Effector memory CD4-positive, alpha-beta T cell (primary cell): ENCODE data around the gene C1orf35.

Experiments
- DNase-seq, 3 donors: peaks; one replicate each; pipeline ENCODE4 v3.0.0-alpha.2; 2020
- H3K27ac ChIP-seq: 2 replicates; pipeline ENCODE4 v1.7.0; 2013; ENCODE audit warnings: mild to moderate bottlenecking, low read length, moderate library complexity; ENCODE audit not compliant: insufficient read depth, poor library complexity, severe bottlenecking
- H3K27me3 ChIP-seq: replicated peaks from 2 replicates; pipeline ENCODE4 v1.7.0; 2013; ENCODE audit warnings: mild to moderate bottlenecking, low read length; ENCODE audit not compliant: insufficient read depth, control insufficient read depth, poor library complexity, severe bottlenecking
- H3K36me3 ChIP-seq: 2 replicates; pipeline ENCODE4 v1.7.0; 2013; ENCODE audit warnings: mild to moderate bottlenecking, low read length, moderate library complexity; ENCODE audit not compliant: control insufficient read depth, insufficient read depth
- H3K4me1 ChIP-seq: 2 replicates; pipeline ENCODE4 v1.7.0; 2013; ENCODE audit warnings: low read length, mild to moderate bottlenecking; ENCODE audit not compliant: control insufficient read depth, insufficient read depth, poor library complexity, severe bottlenecking
- H3K4me3 ChIP-seq: 2 replicates; pipeline ENCODE4 v1.7.0; 2013; ENCODE audit warnings: low read length, low read depth, mild to moderate bottlenecking; ENCODE audit not compliant: insufficient read depth, poor library complexity, severe bottlenecking
- H3K9me3 ChIP-seq: 2 replicates; pipeline ENCODE4 v1.7.0; 2013; ENCODE audit warnings: mild to moderate bottlenecking, low read length, moderate library complexity; ENCODE audit not compliant: control insufficient read depth

C1orf35 gene

DNA sequence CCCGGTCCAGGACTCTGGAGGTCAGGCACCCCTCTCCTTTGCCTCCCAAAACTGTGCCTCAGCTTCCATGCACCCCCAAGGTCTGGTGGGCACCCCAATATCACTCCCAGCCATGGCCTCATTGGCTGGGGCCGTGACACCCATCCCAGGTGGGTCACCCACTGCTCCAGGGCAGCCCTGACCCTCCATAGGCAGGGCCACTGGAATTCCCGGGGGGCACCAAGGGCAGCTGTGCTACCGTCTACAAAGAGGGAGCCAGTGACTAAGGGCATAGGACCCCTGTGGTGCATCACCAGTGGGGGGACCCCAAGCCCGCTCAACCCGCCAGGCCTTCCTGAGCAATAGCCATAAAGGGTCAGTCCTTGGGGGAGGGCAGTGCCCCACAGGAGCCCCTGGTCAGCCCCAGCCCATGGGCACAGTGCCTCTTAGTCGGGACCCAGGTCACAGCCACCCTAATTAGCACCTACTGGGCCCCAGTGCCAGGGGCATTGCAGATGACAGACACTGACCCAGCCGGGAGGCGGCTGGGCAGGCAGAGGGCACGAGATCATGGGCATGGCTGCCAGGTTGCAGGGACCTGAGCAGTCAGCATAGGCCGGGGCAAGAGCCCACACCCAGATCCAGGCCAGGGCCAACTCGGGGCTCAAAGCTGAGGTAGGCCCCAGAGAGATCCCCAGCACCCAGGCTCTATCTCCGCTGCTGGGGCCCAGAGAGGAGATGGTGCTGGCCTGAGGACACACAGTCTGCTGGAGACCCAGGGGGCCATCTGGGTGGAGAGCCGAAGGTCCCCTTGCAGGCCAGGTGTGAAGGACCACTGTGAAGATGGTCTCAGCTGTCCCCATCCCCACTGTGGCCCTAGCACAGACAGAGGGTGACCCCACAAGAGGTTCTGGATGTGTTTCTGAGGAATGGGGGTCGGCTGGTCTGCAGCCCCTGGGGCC, 39.6 kb downstream of the C1orf35 start:
- H3K27me3 ChIP-seq = peaks cover 56% of the 10 kb centered on the region
- no peak overlapping the region for H3K27ac ChIP-seq
- H3K4me1 ChIP-seq = peaks cover 16% of the 10 kb centered on the region
- no peak overlapping the region for H3K4me3 ChIP-seq
- no peaks in the 10 kb centered on the region for H3K36me3 ChIP-seq
- no peak for DNase-seq
- H3K9me3 ChIP-seq = no peaks in the 10 kb centered on the region

DNA sequence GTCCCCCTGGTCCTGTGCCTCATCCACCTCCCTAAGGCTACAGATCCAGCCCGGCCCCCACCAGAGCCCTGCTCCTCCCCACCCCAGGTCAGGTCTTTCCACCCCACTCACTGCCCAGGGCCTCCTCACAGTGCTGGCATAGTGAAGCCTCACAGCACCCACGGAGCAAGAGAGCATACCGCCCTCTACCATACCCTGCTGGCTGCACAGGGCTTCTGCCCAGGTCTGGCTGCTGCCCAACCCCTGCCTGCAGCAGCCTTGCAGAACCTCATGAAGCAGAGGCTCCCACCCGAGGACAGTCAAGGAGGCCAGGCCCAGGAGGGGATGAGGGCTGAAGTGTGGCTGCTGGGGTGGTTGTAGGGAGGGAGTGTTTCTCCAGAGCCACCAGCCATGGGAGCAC, 40.3 kb downstream of the C1orf35 start:
- no peaks in the 10 kb centered on the region for H3K9me3 ChIP-seq
- no peak overlapping the region for H3K4me3 ChIP-seq
- DNase-seq = no peak
- no peak overlapping the region for H3K27ac ChIP-seq
- H3K27me3 ChIP-seq = peaks cover 56% of the 10 kb centered on the region
- peaks cover 16% of the 10 kb centered on the region for H3K4me1 ChIP-seq
- no peaks in the 10 kb centered on the region for H3K36me3 ChIP-seq

DNA sequence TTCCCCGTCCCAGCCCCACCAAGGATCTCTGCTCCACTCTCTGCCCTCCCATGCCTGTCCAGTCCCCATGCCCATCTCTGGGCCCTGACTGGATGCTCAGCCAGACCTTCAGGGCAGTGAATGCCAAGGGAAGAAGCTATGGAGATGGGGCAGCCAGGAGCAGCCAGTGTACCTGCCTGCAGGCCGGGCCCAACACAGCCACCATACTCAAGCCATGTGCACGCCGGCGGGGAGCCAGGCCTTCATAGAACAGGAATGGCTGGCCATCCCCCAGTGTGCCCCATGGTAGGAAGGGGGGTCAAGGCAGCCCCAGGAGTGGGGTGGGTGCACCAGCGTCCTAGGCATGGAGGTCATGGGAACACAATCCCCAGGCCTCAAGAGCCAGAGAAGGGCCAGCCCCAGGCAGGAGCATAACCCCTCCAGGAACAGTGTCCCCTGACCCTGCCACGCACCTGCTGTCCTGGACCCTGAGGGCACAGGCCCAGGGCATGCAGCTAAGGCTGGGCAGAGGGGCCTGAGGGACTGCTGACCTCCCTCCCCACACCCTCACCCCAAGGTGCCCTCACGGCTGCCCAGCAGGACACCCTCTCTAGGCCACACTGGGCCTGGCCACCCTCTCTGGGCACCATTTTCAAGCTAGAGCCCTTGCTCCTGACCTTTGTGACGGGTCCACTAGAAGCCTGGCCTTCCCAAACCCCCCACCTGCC, 40.9 kb downstream of the C1orf35 start:
- peaks cover 56% of the 10 kb centered on the region for H3K27me3 ChIP-seq
- H3K4me3 ChIP-seq = no peak overlapping the region
- H3K9me3 ChIP-seq = no peaks in the 10 kb centered on the region
- H3K4me1 ChIP-seq = peaks cover 16% of the 10 kb centered on the region
- H3K36me3 ChIP-seq = no peaks in the 10 kb centered on the region
- no peak for DNase-seq
- H3K27ac ChIP-seq = no peak overlapping the region

DNA sequence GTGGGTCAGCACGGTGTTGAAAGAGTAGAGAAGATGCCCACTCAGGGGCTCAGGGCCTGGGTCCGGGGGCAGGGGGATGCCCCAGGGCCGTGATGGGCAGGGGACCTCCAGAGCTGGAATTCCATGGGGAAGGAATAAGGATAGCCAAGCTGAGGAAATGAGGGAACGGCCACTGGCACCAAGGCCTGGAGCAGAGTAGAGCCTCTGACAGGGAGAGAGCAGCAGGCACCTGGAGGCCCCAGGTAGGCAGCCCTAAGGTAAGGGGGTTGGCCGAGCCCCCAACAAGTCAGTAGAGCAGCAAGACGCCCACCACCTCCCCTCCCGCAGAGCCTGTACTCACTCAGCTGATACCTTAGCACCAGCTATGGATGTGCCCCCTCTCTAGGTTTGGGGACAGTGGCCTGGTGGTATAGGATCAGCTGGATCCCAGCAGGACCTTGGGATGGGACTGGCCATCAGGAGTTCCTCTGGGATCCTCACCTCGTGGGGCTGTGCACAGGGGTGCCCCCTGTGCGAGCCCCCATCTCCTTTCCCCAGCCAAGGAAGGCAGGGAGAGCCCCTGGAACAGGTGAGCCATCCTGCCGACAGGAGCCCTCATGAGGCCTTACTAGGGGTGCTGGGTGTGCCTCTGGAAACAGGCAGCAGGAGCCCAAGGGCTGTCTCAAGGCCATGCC, 41.6 kb downstream of the C1orf35 start:
- Histone ChIP-seq H3K36me3 (no peaks in the 10 kb centered on the region), H3K4me3 (no peak overlapping the region), H3K4me1 (peaks cover 16% of the 10 kb centered on the region), H3K9me3 (no peaks in the 10 kb centered on the region), H3K27ac (no peak overlapping the region), H3K27me3 (peaks cover 56% of the 10 kb centered on the region)
- no peak for DNase-seq

DNA sequence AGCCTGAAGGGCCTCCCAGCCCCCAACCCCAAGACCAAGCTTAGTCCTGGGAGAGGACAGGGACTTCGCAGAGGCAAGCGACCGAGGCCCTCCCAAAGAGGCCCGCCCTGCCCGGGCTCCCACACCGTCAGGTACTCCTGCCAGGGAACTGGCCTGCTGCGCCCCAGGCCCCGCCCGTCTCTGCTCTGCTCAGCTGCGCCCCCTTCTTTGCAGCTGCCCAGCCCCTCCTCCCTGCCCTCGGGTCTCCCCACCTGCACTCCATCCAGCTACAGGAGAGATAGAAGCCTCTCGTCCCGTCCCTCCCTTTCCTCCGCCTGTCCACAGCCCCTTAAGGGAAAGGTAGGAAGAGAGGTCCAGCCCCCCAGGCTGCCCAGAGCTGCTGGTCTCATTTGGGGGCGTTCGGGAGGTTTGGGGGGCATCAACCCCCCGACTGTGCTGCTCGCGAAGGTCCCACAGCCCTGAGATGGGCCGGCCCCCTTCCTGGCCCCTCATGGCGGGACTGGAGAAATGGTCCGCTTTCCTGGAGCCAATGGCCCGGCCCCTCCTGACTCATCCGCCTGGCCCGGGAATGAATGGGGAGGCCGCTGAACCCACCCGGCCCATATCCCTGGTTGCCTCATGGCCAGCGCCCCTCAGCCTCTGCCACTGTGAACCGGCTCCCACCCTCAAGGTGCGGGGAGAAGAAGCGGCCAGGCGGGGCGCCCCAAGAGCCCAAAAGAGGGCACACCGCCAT, 42.5 kb downstream of the C1orf35 start:
- Histone ChIP-seq H3K4me3 (peak overlapping the region; percentile 38), H3K9me3 (no peaks in the 10 kb centered on the region), H3K36me3 (no peaks in the 10 kb centered on the region), H3K27ac (no peak overlapping the region), H3K4me1 (peaks cover 16% of the 10 kb centered on the region), H3K27me3 (peaks cover 52% of the 10 kb centered on the region)
- no peak for DNase-seq

DNA sequence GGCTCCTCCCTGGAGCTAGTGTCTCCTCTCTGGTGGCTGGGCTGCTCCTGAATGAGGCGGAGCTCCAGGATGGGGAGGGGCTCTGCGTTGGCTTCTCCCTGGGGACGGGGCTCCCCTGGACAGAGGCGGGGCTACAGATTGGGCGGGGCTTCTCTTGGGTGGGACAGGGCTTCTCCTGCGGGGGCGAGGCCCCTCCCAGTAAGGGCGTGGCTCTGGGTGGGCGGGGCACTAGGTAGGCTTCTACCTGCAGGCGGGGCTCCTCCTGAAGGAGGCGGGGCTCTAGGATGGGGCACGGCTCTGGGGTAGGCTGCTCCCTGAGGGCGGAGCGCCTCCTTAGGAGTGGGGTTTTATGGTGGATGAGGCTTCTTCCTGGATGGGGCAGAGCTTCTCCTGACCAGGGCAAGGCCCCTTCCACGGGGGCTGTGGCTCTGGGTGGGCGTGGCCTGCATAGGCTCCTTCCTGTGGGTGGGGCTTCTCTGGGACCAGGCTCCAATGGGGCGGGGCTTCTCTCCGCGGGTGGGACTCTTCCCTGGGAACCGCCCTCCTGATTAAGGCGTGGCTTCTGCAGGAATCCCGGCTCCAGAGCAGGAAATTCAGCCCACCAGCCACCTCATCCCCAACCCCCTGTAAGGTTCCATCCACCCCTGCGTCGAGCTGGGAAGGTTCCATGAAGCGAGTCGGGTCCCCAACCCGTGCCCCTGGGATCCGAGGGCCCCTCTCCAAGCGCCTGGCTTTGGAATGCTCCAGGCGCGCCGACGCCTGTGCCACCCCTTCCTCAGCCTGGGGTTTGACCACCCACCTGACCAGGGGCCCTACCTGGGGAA, 43.3 kb downstream of the C1orf35 start:
- H3K4me1 ChIP-seq = peaks cover 16% of the 10 kb centered on the region
- peaks cover 44% of the 10 kb centered on the region for H3K27me3 ChIP-seq
- no peaks in the 10 kb centered on the region for H3K36me3 ChIP-seq
- H3K27ac ChIP-seq = no peak overlapping the region
- no peaks in the 10 kb centered on the region for H3K9me3 ChIP-seq
- peak; percentile 67 to 75 (median 70) for DNase-seq
- peak overlapping the region; percentile 38 for H3K4me3 ChIP-seq

DNA sequence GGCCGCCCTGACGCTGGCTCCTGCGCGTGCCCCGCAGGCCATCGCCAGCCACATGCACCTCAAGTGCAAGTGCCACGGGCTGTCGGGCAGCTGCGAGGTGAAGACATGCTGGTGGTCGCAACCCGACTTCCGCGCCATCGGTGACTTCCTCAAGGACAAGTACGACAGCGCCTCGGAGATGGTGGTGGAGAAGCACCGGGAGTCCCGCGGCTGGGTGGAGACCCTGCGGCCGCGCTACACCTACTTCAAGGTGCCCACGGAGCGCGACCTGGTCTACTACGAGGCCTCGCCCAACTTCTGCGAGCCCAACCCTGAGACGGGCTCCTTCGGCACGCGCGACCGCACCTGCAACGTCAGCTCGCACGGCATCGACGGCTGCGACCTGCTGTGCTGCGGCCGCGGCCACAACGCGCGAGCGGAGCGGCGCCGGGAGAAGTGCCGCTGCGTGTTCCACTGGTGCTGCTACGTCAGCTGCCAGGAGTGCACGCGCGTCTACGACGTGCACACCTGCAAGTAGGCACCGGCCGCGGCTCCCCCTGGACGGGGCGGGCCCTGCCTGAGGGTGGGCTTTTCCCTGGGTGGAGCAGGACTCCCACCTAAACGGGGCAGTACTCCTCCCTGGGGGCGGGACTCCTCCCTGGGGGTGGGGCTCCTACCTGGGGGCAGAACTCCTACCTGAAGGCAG, 44.0 kb downstream of the C1orf35 start:
- peak; percentile 58 to 66 (median 61) for DNase-seq
- peak overlapping the region; percentile 38 for H3K4me3 ChIP-seq
- peaks cover 16% of the 10 kb centered on the region for H3K4me1 ChIP-seq
- no peaks in the 10 kb centered on the region for H3K9me3 ChIP-seq
- peaks cover 37% of the 10 kb centered on the region for H3K27me3 ChIP-seq
- H3K27ac ChIP-seq = no peak overlapping the region
- H3K36me3 ChIP-seq = no peaks in the 10 kb centered on the region

DNA sequence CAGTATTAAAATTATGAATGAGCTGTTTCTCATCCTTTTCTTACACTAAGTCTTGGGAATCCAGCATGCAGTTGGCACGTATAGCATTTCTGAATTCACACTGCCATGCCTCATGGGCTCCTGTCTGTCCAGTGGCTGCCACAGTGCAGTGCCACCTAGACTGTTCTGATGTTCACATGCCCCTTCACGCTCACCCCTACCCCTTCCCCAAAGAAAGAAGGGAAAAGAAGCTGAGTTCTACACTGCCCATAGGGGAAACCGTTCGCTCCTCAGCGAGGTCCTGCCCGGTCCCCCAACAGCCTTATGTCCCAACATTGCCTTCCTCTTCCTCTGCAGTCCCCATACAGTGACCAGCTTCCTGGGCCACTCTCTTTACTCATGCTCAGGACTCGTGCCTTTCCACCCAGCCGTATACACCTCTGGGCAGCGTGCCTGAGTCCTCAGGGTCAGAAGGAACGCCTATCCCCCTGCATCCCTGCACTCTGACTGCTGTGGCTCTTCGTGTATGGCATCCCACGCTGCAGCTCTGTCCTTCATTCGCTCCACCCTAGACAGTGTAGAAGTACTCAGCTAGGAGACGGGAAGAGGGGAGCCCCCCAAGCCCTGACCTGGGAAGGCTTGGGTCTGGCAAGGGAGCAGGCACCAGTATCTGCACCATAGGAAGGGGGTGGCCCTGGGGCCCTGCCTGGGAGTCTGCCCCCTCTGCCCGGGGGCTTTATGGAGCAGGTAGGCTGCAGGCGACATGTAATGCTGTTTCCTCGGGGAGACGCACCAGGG, 44.8 kb downstream of the C1orf35 start:
- DNase-seq = no peak
- peaks cover 34% of the 10 kb centered on the region for H3K27me3 ChIP-seq
- H3K4me3 ChIP-seq = no peak overlapping the region

More for the DNA sequence above, 44.8 kb downstream of the C1orf35 start:
- peaks cover 16% of the 10 kb centered on the region for H3K4me1 ChIP-seq
- no peaks in the 10 kb centered on the region for H3K36me3 ChIP-seq
- no peak overlapping the region for H3K27ac ChIP-seq
- no peaks in the 10 kb centered on the region for H3K9me3 ChIP-seq
